Large intestine (tissue), 3 donors: Measurements from ENCODE around the gene SLC28A1. TPM values are rescaled to one million over a fixed set of nuclear protein-coding genes. Genes with fewer than 3 reads are reported as not detected.

Experiments
- DNase-seq, 2 donors: peaks; one replicate each; pipeline versions ENCODE4 v3.0.0 to v3.0.0-alpha.2; 2013
- H3K27ac ChIP-seq: one replicate; pipeline ENCODE4 v1.5.1; 2013; ENCODE audit warnings: low read length
- H3K27me3 ChIP-seq: 2 replicates; pipeline ENCODE4 v1.6.1; 2013; ENCODE audit warnings: low read length; ENCODE audit not compliant: control insufficient read depth, insufficient read depth
- H3K36me3 ChIP-seq: 2 replicates; pipeline ENCODE4 v1.6.1; 2013; ENCODE audit warnings: low read length; ENCODE audit not compliant: control insufficient read depth, insufficient read depth
- H3K4me1 ChIP-seq: one replicate; pipeline ENCODE4 v1.6.1; 2013; ENCODE audit warnings: low read length; ENCODE audit not compliant: control insufficient read depth, insufficient read depth
- H3K4me3 ChIP-seq: one replicate; pipeline ENCODE4 v1.5.1; 2013; ENCODE audit warnings: low read length
- H3K9me3 ChIP-seq: one replicate; pipeline ENCODE4 v1.6.1; 2013; ENCODE audit warnings: mild to moderate bottlenecking, low read depth, low read length, moderate library complexity; ENCODE audit not compliant: control insufficient read depth
- WGBS: methylation state at CpG from one replicate; pipeline ENCODE4 v1.1.5; 2013; ENCODE audit warnings: low lambda C conversion rate; ENCODE audit not compliant: insufficient coverage; 5-methylcytosine and 5-hydroxymethylcytosine counted together
- polyA plus RNA-seq: library from polyadenylated mRNA; unstranded; fragments of 120-200 nt; gene quantifications from one replicate; pipeline ENCODE4 v1.2.1, GENCODE V29; 2013

The SLC28A1 gene
- polyA plus RNA-seq, 1 donor, result 33.1 TPM

DNA sequence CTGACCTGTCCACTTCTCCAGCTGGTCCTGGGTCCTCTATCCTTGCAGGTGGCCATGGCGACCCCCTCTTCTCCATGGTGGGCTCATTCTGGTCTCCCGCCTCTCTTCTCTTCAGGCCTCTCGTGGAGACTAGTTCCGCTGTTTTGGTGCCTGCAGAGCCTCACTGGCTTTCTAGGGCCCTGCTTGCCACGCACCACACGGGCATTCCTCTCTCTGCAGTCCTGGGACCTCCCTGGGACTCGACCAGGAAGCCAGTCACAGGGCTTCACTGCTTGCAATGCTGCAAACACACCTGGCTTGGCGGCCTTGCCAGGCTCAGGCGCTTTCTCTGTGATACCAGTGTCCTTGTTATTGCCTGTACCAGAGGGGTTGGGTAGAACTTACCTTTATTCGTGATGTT is 9.1 kb downstream of the SLC28A1 start:
- no peaks in the 10 kb centered on the region for H3K9me3 ChIP-seq
- H3K4me1 ChIP-seq, result peaks cover 16% of the 10 kb centered on the region
- no peak overlapping the region for H3K4me3 ChIP-seq
- WGBS, result no CpG with 5 or more reads among the region's 10 CpGs
- DNase-seq, result no peak
- no peak overlapping the region for H3K27ac ChIP-seq
- H3K27me3 ChIP-seq, result no peaks in the 10 kb centered on the region
- H3K36me3 ChIP-seq, result peaks cover 8% of the 10 kb centered on the region

DNA sequence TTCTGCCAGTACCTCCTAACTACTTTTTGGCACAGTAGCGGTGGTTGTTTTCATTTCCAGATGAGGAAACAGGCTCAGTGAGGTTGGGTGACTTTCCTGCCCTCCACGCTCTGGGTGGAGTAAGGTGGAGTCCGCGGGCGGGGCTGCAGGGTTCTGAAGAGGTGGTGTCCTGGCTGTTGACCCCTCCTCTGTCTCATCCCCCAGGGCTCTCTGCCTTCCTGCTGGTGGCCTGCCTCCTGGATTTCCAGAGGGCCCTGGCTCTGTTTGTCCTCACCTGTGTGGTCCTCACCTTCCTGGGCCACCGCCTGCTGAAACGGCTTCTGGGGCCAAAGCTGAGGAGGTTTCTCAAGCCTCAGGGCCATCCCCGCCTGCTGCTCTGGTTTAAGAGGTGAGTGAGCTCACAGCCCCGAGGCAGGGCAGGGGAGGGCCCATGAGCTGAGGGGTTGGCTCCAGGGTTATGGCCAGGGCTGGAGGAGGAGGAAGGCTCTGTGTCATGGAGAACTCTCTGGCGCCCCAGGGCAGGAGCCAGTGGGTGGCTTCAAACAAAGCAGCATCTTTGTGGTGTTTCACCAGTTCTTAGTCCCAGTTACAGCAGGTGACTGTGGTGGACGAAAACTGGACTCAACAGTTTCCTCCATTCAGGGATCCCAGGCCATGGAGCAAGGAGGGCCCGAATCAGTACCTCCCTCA is 10.4 kb downstream of the SLC28A1 start:
- H3K27ac ChIP-seq, result no peak overlapping the region
- no peaks in the 10 kb centered on the region for H3K9me3 ChIP-seq
- WGBS, result no CpG with 5 or more reads among the region's 12 CpGs
- H3K27me3 ChIP-seq, result no peaks in the 10 kb centered on the region
- H3K4me1 ChIP-seq, result peaks cover 14% of the 10 kb centered on the region
- no peak overlapping the region for H3K4me3 ChIP-seq
- H3K36me3 ChIP-seq, result peaks cover 8% of the 10 kb centered on the region
- DNase-seq, result no peak

DNA sequence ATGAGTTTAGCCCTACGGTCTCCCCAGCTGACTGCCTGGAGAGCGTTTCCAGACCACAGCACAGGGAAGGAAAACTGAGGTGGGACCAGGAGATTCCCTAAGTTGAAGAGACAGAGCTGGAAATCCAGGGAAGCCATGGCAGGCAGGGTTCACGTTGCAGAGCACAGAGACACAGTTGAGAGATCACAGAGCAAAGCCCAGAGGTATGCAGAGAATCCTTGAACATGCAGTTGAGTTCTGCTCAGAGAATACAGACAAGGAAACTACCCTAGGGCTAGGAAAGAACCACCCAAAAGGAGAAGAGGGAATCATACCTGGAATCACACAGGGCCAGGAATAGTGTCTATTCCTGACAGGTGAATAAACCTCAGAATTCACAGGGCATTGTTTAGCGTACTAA is 14.3 kb downstream of the SLC28A1 start:
- Histone ChIP-seq H3K9me3 (peaks cover 4% of the 10 kb centered on the region), H3K36me3 (peaks cover 10% of the 10 kb centered on the region), H3K27ac (no peak overlapping the region), H3K27me3 (no peaks in the 10 kb centered on the region), H3K4me1 (no peaks in the 10 kb centered on the region), H3K4me3 (no peak overlapping the region)
- DNase-seq, result no peak
- WGBS, result no CpG with 5 or more reads among the region's 4 CpGs

DNA sequence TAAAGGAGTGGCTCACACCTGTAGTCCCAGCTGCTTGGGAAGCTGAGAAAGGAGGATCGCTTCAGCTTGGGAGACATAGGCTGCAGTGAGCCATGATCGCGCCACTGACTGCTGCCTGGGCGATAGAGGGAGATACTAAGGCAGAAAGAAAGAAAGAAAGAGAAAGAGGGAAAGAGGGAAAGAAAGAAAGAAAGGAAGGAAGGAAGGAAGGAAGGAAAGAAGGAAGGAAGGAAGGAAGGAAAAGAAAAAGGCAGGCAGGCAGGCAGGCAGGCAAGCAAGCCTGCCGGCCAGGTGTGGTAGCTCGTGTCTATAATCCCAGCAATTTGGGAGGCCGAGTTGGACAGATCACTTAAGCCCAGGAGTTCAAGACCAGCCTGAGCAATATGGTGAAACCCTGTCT is 15.3 kb downstream of the SLC28A1 start:
- DNase-seq, result no peak
- Histone ChIP-seq H3K4me3 (no peak overlapping the region), H3K9me3 (peaks cover 4% of the 10 kb centered on the region), H3K36me3 (peaks cover 18% of the 10 kb centered on the region), H3K27me3 (no peaks in the 10 kb centered on the region), H3K4me1 (no peaks in the 10 kb centered on the region), H3K27ac (no peak overlapping the region)
- WGBS, result 100% methylated on average over 1 of the region's 7 CpGs

DNA sequence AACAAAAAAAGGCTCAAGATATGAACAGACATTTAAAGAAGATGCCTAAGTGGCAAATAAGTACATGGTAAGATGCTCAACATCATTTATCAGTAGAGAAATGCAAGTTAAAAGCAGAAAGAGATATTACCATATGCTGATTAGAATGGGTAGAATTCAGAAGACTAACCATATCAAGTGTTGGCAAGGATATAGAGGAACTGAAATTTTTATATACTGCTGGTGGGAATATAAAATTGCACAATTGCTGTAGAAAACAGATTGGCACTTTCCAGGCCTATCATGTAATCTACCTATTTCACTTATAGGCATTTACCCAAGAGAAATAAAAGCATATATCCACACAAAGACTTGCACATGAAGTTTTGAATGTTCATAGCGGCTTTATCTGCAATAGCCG is 17.1 kb downstream of the SLC28A1 start:
- WGBS, result no CpG with 5 or more reads among the region's 2 CpGs
- Histone ChIP-seq H3K4me1 (no peaks in the 10 kb centered on the region), H3K36me3 (peaks cover 20% of the 10 kb centered on the region), H3K27me3 (no peaks in the 10 kb centered on the region), H3K9me3 (peaks cover 4% of the 10 kb centered on the region), H3K4me3 (no peak overlapping the region), H3K27ac (no peak overlapping the region)
- DNase-seq, result no peak

DNA sequence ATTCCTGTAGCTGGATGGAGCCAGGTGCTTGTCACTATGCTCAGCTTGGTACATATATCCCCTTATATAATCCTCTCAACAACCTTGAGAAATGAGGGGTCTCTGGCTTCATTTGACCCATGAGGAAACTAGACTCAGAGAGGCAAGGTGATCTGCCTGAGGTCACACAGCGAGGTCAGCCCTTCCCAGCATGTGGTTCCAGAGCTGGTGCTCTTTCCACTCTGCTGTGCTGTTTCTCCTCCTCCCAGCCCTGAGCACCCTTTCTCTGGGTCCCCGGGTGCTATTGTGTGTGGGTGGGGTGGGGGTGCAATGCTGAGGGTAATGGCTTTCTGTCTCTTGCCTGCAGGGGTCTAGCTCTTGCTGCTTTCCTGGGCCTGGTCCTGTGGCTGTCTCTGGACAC is 19.3 kb downstream of the SLC28A1 start:
- Histone ChIP-seq H3K27me3 (no peaks in the 10 kb centered on the region), H3K27ac (no peak overlapping the region), H3K36me3 (peaks cover 20% of the 10 kb centered on the region), H3K4me1 (peaks cover 9% of the 10 kb centered on the region), H3K9me3 (peaks cover 4% of the 10 kb centered on the region), H3K4me3 (no peak overlapping the region)
- WGBS, result no CpG with 5 or more reads among the region's 2 CpGs
- DNase-seq, result no peak

GRCh38 chr15:84904419-84904818 is 20.0 kb downstream of the SLC28A1 start:
- no CpG with 5 or more reads among the region's 2 CpGs for WGBS
- Histone ChIP-seq H3K27me3 (no peaks in the 10 kb centered on the region), H3K36me3 (peaks cover 20% of the 10 kb centered on the region), H3K4me3 (no peak overlapping the region), H3K9me3 (peaks cover 4% of the 10 kb centered on the region), H3K4me1 (peaks cover 9% of the 10 kb centered on the region), H3K27ac (no peak overlapping the region)
- no peak for DNase-seq

GRCh38 chr15:84905016-84905916 is 20.8 kb downstream of the SLC28A1 start:
- WGBS, result no CpG with 5 or more reads among the region's 15 CpGs
- Histone ChIP-seq H3K36me3 (peaks cover 20% of the 10 kb centered on the region), H3K9me3 (peaks cover 4% of the 10 kb centered on the region), H3K4me3 (no peak overlapping the region), H3K4me1 (peaks cover 9% of the 10 kb centered on the region), H3K27me3 (no peaks in the 10 kb centered on the region), H3K27ac (no peak overlapping the region)
- DNase-seq, result no peak

DNA sequence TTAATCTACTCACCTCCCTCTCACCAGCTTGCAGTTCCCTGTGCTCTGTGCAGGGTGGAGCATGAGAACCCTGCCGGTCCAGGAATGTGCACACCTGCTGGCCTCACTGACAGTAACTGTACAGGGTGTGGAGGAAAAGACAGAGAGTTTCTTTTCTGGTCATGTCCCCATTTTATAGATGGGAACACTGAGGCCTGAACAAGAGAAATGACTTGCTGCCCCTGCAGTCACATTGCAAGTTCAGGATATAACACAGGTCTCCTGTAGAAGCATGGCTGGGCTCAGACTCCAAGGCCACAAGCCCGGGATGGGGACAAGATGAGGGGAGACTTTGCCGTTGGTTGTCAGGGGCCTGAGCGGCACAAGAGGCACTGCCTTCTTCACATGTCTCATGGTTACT is 23.3 kb downstream of the SLC28A1 start:
- Histone ChIP-seq H3K36me3 (peaks cover 20% of the 10 kb centered on the region), H3K4me1 (peaks cover 31% of the 10 kb centered on the region), H3K27ac (peak overlapping the region; percentile 7), H3K4me3 (no peak overlapping the region), H3K27me3 (no peaks in the 10 kb centered on the region), H3K9me3 (no peaks in the 10 kb centered on the region)
- no CpG with 5 or more reads among the region's 4 CpGs for WGBS
- peak in 1 of 2 donors; percentile 62 for DNase-seq

- H3K4me1 ChIP-seq, result peaks cover 36% of the 10 kb centered on the region
- peak overlapping the region; percentile 73 for H3K27ac ChIP-seq
- H3K4me3 ChIP-seq, result no peak overlapping the region
- peak in 1 of 2 donors; percentile 73 for DNase-seq
- peaks cover 16% of the 10 kb centered on the region for H3K36me3 ChIP-seq
- no peaks in the 10 kb centered on the region for H3K27me3 ChIP-seq
- WGBS, result 40% methylated on average over 2 of the region's 13 CpGs
- H3K9me3 ChIP-seq, result no peaks in the 10 kb centered on the region
Observed at GRCh38 chr15:84908564-84908963, 24.1 kb downstream of the SLC28A1 start.
